AG10803 (cell line): ENCODE measurements around the gene HDAC9.

ENCODE experiments used
- DNase-seq: peaks from one replicate; pipeline ENCODE4 v3.0.0; 2010; ENCODE audit warnings: low read depth
- H3K4me3 ChIP-seq: 2 replicates; pipeline ENCODE4 v1.5.1; 2011; ENCODE audit warnings: mild to moderate bottlenecking, low read length, control low read depth
- TF ChIP-seq, protein P1 (sequence below): conservative IDR thresholded peaks from 2 replicates; pipeline ENCODE4 v1.5.1; 2011; ENCODE audit warnings: mild to moderate bottlenecking, low read length, control low read depth, inconsistent platforms

HDAC9 gene

DNA sequence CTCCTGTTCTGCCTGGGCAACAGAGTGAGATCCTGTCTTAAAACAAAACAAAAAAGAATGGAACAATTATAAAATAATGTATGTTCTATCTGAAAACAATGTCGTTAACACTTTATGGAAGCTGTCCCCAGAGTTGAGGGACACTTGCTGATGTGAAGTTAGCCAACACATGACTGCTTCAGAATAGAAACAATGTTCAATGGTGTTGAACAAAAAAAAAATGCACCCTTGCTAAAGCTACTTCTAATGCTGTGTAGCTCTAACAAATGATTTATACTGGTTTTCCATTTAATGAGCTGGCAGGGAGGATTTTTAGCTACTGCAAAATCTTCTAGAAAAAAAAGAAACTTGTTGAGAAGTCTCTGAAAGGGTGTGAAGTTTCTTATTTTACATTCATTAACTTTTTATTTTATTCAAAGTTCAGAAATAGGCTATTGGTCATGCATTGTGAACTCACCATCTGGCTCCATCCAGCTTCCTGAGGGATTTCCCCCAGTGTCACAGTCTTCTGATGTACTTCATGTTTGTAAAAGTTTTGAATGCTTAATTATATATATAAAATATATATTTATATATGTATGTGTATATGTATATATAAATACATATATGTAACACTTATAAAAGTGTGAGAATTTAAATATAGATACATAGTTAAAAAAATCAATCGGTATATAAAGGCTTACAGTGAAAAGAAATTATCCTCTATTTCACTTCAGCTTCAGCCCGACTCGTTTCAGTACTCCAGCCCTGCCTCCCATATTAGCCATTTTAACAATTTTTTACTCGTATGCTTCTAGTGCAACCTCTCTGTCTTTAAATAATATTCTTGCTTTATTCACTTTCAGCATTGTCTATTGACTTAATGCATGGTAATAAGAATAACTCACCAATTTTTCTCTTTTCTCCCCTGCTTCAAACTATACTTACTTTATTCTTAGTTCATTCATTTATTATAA, 35.0 kb downstream of the HDAC9 start:
- TF ChIP-seq, protein P1, sequence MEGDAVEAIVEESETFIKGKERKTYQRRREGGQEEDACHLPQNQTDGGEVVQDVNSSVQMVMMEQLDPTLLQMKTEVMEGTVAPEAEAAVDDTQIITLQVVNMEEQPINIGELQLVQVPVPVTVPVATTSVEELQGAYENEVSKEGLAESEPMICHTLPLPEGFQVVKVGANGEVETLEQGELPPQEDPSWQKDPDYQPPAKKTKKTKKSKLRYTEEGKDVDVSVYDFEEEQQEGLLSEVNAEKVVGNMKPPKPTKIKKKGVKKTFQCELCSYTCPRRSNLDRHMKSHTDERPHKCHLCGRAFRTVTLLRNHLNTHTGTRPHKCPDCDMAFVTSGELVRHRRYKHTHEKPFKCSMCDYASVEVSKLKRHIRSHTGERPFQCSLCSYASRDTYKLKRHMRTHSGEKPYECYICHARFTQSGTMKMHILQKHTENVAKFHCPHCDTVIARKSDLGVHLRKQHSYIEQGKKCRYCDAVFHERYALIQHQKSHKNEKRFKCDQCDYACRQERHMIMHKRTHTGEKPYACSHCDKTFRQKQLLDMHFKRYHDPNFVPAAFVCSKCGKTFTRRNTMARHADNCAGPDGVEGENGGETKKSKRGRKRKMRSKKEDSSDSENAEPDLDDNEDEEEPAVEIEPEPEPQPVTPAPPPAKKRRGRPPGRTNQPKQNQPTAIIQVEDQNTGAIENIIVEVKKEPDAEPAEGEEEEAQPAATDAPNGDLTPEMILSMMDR, result no peak
- DNase-seq, result no peak
- H3K4me3 ChIP-seq, result no peak overlapping the region

DNA sequence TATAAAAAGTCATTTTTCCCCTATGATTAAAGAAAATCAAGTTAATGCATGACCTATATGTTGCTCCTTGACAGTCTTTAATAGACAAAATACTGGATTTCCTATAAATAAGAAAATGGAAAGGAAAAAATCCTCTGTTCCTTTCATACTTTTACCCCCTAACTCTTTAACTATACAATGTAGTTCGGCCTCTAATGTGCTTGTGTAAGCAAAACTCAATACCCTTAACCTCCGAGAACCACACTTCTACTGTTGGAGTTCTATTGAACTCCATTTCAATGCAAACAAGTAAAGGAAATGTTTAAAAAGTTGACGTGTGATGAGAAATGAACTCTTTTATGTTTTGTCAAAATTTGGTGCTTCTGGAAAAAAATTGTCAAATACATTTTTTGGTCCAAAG, 36.0 kb downstream of the HDAC9 start:
- no peak for DNase-seq
- TF ChIP-seq, protein P1, result no peak
- H3K4me3 ChIP-seq, result no peak overlapping the region

DNA sequence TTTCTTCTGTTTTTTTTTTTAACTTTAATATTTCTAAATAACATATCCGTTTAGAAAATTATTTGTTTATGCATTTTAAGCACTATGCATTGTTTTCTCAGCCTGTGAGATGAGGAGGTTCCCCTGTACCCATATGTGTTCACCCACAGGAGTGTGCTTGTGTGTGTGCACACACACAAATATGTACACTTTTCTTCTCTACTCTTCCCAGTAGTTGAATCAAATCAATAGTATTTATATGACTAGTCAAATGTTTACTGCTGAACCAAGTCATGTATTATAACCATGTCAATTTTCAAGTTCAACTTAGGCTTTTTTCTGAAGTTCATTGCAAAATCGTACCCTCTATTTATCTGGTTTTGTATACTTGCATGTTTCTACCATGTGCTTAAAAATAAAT, 37.3 kb downstream of the HDAC9 start:
- TF ChIP-seq, protein P1, result no peak

DNA sequence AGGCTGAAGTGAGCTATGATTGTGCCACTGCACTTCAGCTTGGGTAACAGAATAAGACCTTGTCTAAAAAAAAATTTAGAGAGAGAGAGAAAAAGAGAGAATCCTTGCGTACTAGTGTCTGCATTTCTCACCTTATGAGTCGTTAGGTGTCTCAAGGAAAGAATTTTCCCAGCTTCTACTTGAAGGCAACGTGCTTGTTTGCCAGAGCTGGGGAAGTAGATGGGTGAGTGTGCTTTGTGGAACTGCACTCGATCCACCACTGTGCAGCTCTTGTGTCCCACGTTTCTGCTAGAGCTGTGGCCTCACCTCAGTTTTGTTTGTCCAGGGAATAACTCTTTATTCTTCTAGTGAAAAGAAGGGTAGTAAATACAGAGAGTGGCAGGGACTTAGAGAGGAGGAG, 38.9 kb downstream of the HDAC9 start:
- H3K4me3 ChIP-seq, result no peak overlapping the region
- TF ChIP-seq, protein P1, result no peak
- DNase-seq, result no peak

More for the DNA sequence above, 37.3 kb downstream of the HDAC9 start:
- DNase-seq, result no peak
- H3K4me3 ChIP-seq, result no peak overlapping the region

DNA sequence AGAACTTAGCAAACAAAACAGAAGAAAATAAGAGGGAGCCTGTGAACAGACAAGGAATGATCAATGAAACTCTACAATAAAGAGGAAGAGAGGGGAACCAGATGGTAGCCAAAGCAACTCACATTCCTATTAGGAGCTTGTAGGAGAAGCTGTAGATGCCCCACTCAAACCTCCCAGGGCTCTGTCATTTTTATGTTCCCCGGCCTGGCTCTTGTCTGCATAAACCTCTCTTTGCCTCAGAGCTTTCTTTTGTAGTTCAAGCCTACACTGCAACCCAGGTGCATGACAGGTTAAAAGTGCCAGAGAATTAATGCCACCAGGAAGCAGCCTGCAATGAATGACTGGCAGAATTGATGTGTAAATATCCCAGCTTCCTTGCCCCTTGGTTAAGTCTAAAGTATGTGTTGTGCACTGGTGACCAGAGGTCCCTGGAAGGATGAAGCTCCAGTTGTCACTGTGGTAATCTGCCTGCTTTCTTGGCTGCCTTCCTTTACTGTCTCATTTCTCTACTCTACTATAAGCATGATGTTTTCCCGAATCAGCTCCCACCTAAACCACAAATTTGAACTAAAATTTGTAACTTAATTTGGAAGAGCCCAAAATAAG, 40.4 kb downstream of the HDAC9 start:
- H3K4me3 ChIP-seq, result no peak overlapping the region
- no peak for DNase-seq
- TF ChIP-seq, protein P1, result no peak

DNA sequence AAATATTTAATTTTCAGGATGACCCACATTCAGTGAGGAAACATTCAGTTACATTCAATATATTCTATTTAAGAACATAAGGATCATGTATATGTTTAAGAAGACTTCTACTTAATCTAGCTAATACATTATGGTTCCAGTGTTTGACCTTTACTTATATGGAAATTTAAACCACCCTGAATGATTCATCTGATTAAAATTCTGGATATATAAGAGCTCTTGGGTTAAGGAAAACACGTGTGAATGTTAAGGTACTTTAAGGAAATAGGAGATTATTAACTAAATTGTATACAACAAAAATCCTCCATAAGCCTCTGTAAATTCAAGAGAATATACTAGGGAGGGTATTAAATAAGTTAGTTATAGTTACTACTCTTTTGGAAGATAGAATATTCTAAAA, 40.9 kb downstream of the HDAC9 start:
- TF ChIP-seq, protein P1, result no peak
- no peak for DNase-seq
- H3K4me3 ChIP-seq, result no peak overlapping the region
